Measurements from ENCODE around the gene SLIT3.

Gene SLIT3

GRCh38 chr5:169029661-169030274, 271.2 kb downstream of the SLIT3 start:
- no peak for DNase-seq (ENCODE audit: low spot score)

DNA sequence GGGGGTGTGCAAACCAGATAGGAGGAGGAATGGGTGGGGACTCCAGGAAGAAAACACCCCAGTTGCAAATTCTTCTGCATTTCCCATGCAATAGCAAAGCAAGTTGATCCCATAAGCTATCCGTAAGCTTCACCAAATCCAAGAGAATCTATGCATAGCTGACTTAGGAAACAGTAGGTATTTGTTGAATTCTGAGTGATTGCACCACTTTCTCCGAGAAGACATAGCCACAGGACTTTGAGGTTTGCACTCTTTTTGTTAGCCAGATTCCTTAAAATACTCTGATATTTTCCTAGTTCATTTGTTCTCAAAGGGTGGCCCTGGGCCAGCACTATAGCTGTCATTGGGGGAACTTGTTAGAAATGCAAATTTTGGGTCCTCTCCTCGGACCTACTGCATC, 271.9 kb downstream of the SLIT3 start:
- DNase-seq (ENCODE audit: low spot score) = no peak

GRCh38 chr5:169027501-169028061, 273.4 kb downstream of the SLIT3 start:
- no peak for DNase-seq (ENCODE audit: low spot score)

DNA sequence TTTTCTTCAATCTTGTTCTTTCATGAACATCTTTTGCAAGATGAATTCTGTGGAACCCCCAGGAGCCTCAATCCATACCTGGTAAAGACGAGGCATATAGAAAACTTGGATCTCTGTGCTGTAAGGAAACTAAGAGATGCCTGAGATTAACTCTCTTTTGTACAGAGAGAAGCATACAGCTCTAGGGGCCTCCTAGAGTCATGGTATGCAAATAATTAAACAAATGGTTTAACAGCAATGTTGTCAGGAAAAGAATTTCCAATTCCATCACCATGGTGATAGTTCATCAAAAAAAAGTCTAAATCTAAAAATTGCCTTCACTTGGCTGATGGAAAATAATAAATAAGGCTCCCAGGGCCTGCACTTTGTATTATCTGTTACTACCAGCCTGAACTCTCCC, 275.4 kb downstream of the SLIT3 start:
- no peak for DNase-seq (ENCODE audit: low spot score)

DNA sequence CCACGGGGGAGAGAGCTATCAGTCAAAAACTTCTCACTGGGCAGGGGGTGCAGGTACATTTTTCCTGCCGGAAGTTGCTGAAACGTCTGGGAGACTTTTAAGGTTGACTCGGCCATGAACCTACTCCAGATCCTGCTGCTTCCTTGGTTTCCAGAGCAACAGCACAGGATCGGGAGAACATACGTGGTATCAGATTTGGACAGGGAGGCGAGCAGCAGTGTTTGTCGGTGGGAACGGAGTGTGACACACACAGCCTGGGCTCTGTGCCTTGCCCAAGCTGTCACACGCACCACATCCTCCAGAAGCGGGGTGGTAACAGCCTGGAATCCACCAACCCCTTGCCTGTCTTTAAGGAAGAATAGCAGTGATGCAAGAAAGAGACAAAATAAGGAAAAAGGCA, 276.5 kb downstream of the SLIT3 start:
- no peak for DNase-seq (ENCODE audit: low spot score)

GRCh38 chr5:169022718-169023117, 278.2 kb downstream of the SLIT3 start:
- no peak for DNase-seq (ENCODE audit: low spot score)

- no peak for DNase-seq (ENCODE audit: low spot score)
These were observed 280.8 kb downstream of the SLIT3 start for GRCh38 chr5:169020102-169020501.

DNA sequence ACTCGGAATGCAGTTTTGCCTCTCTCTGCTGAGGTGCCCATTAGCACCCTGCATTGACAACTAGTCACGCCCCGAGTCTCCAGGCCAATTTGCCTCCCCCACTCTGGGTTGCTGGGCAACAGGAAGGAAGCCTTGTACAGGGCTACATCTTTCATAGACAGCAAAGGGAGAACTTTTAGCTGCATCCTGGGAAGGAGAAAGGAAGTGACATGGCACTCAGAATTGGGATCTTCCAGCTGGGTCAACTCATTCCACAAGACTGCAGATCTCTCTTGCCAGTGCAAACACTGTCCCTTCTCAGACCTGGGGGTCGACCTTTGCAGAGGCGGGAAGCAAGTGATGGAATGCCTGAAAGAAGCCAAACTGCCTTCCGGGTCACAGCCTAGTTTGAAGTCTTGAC, 282.0 kb downstream of the SLIT3 start:
- no peak for DNase-seq (ENCODE audit: low spot score)

GRCh38 chr5:169015991-169016390, 284.9 kb downstream of the SLIT3 start:
- no peak for DNase-seq (ENCODE audit: low spot score)

- no peak for DNase-seq (ENCODE audit: low spot score)
These were observed 287.1 kb downstream of the SLIT3 start for GRCh38 chr5:169013846-169014245.

GRCh38 chr5:169013208-169013728, 287.7 kb downstream of the SLIT3 start:
- no peak for DNase-seq (ENCODE audit: low spot score)

DNA sequence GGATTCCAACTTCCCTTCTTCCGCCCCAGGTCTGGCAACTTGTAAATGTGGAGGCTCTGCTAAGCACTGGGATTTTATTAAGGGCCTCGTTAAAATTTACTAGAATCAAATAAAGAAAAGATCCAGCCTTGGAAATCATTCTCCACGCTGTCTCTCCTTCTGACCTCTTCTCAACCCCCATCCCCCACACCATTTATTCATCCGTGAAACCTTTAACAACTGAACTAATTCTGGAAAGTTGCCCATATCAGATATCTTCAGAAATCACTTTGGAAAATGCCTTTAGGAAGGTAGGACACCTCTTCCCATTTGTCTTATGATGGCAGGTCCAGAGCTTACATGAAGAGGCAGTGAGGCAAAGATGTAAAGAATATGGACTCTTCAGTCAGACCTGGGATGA, 288.5 kb downstream of the SLIT3 start:
- DNase-seq (ENCODE audit: low spot score) = no peak

DNA sequence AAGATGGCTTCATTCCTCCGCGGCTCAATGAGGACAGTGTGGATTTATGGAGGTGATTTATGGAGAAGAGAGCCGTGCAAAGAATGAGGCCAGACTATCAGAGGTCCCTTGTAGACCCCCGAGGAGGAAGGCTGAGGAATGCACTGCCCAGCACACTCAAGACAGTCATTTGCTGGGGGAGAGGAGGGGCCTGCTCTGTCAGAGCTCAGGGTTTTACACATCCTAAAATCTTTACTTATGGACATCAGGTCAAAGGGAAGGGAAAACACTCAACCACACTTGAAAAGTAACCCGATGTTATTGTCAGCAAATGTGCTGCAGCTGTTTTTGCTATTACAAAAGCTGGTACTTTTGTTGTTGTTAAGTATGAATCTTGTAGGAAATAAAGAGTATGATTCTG, 289.5 kb downstream of the SLIT3 start:
- no peak for DNase-seq (ENCODE audit: low spot score)

DNA sequence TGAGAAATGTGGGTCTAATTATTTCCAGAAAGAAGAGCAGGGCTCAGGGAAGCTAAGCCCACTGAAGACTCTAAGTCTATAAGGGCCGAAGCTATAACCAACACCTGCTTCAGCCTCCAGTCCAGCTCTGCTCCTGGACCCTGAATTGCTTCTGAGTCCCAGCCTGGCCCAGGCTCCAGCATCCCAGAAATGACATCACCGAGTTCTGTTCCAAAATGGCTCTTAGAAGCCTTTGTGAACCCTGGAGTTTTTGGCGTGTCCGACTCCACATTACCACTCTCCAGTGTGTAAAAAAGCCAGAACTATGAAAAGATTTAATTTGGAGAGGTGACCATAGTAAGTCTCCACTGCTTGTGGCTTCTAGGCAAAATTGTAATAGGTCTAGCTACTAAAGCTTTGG, 289.9 kb downstream of the SLIT3 start:
- DNase-seq (ENCODE audit: low spot score) = no peak

DNA sequence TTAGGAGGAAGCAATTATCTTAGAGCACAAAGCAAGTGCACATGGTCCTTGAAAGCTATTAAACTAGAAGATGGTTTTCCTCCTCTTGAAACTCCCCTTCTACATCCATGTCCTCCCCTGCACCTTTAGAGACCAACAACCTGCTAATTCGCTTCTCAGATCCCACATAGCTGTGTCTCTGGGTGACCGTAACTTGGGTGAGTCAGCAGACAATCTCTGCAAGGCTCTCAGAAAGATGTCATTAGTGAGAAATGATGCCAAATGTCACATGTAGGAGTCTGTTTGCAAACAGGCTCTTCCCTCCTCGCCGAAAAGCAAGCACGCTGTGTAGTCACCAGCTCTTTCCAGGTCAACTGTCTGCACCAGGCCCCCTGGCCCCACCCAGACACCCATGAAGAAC, 291.8 kb downstream of the SLIT3 start:
- DNase-seq (ENCODE audit: low spot score) = no peak

GRCh38 chr5:169006842-169007790, 293.8 kb downstream of the SLIT3 start:
- DNase-seq (ENCODE audit: low spot score) = no peak

DNA sequence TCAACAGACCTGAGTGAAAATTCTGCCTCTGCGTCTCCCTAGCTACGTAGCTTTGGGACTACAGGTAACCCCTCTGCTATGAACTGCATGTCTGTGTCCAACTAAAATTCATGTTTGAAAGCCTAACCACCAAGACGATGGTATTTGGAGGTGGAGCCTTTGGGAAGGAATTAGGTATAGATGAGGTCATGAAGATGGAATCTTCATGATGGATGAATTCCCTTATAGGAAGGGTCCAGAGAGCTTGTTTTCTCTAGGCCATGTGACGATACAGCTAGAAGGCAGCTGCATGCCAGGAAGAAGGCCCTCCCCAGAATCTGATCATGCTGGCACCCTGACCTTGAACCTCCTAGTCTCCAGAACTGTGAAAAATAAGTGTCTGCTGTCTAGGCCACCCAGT, 296.4 kb downstream of the SLIT3 start:
- DNase-seq (ENCODE audit: low spot score) = no peak

- DNase-seq (ENCODE audit: low spot score) = no peak
These were observed 297.0 kb downstream of the SLIT3 start for GRCh38 chr5:169003721-169004541.

DNA sequence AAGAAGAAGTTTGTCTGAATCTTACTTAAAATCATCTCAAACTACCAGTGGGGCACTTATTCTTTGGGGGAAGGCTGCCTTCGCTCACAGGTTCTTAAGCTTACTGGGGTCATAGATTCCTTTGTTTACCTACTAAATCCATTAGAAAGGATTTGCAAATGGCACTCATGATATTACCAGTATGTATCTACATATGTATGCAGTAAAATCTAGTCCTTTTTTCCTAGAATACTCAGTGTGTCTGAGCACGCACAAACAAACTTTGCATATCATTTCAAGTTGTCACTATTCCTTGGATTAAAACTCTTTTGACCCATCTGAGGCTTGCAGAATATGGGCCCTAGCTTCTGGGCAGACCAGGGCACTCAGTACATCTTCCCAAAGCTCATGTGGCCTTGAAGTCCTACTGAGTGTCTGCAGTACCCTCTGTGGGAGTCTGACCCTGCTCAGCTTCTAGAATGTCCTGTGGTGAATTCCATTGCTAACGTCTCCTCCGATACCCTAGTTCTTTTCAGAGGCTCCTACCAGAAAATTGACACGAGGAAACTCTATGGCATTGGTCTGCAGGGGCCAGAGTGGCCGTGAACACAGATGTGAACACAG, 297.9 kb downstream of the SLIT3 start:
- no peak for DNase-seq (ENCODE audit: low spot score)

DNA sequence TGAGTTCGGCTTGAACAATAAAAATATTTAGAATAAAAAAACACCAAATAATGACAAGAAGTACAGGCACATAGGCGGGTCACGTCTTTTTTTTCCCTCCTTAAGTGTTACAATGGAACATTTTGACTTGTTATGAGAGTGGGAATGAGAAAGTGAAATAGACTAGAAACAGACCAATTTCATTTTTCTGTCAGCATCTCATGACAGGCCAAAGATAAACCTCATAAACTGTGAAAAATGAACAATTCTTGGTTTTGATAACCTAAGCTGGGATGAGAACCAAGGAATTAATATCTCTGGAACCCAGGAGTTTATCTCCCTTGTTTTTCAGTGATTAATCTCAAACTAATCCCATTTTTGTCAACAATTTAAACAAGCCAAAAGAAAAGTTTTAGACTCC, 299.5 kb downstream of the SLIT3 start:
- DNase-seq (ENCODE audit: low spot score) = no peak

DNA sequence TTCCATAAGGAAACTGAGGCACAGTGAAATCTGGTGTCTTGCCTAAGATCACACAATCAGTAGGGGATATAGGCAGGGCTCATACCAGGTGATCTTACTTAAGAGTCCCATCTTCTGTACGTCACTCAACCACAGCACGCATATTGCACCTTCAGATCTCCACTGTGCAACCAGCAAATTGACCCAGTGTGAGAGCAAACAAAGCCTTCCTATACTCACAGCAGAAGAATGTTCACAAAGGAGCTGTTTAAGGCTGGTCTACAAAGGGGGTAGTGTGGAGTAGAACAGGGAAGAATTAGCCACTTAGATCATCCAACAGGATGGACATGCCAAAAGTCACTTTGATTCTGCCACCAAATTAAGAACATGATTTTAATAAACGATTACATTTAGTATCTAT, 305.9 kb downstream of the SLIT3 start:
- no peak for DNase-seq (ENCODE audit: low spot score)

DNA sequence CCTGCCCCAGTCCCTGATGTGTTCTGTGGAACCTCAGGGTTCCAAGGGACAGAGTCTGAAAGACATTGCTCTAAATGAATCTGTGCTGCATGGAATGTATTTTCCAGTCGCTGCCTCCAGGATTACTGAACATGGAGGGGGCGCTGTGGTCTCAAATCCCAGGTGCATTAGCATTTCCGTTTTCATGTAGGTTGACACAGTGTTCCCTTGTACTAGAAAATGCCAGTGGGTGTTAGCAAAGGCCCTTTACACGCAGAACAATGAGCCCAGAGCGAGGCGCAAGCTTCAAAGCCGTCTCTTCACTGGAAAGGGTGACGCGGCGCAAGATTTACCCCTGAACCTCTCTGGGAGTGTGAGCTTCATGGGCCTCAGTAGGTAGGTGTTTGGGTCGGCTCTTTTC, 308.3 kb downstream of the SLIT3 start:
- DNase-seq (ENCODE audit: low spot score) = no peak
